GM12864 (cell line): ENCODE data around the gene PIWIL4.
"Not testable (repeated sequence)": the region's sequence is repeated elsewhere in the genome, so short reads cannot be mapped to it uniquely, and the experiment has no call there.

Experiments used
- DNase-seq: peaks from one replicate; pipeline ENCODE4 v3.0.0-alpha.2; 2011; ENCODE audit warnings: low read depth
- H3K4me3 ChIP-seq: 2 replicates; pipeline ENCODE4 v1.5.1; 2011; ENCODE audit warnings: mild to moderate bottlenecking, low read depth, low read length, control low read depth
- TF ChIP-seq, protein P1 (sequence below): IDR thresholded peaks from 2 replicates; pipeline ENCODE4 v1.5.1; 2011; ENCODE audit warnings: low read depth, mild to moderate bottlenecking, moderate library complexity, low read length, control low read depth, inconsistent platforms; ENCODE audit errors: missing control alignments

The PIWIL4 gene

GRCh38 chr11:94641167-94641761 lies 74.1 kb downstream of the PIWIL4 start:
- no peak for DNase-seq
- H3K4me3 ChIP-seq = no peak overlapping the region
- TF ChIP-seq, protein P1, sequence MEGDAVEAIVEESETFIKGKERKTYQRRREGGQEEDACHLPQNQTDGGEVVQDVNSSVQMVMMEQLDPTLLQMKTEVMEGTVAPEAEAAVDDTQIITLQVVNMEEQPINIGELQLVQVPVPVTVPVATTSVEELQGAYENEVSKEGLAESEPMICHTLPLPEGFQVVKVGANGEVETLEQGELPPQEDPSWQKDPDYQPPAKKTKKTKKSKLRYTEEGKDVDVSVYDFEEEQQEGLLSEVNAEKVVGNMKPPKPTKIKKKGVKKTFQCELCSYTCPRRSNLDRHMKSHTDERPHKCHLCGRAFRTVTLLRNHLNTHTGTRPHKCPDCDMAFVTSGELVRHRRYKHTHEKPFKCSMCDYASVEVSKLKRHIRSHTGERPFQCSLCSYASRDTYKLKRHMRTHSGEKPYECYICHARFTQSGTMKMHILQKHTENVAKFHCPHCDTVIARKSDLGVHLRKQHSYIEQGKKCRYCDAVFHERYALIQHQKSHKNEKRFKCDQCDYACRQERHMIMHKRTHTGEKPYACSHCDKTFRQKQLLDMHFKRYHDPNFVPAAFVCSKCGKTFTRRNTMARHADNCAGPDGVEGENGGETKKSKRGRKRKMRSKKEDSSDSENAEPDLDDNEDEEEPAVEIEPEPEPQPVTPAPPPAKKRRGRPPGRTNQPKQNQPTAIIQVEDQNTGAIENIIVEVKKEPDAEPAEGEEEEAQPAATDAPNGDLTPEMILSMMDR = no peak

- not testable (repeated sequence) for H3K4me3 ChIP-seq, DNase-seq
Observed at GRCh38 chr11:94643186-94643585, 76.0 kb downstream of the PIWIL4 start.

DNA sequence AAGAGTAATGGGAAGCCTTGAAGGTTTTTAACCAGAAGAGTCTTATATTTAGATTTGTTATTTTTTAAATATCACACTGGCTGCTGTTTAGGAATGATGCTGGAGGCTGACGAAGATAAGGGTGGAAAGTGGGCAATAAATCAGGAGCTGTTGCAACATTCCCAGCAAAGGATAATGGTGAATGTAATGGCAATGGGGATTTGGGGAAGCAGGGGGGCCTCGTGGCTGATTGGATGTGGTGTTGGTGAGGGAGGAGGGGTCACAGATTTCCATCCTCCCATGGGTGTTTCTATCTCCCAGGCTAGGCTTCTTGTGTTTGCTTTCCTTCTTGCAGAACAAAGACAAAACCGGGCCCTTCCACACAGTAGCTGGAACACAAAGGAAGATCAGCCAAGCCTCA lies 80.8 kb downstream of the PIWIL4 start:
- no peak for DNase-seq
- TF ChIP-seq, protein P1 = no peak
- no peak overlapping the region for H3K4me3 ChIP-seq

DNA sequence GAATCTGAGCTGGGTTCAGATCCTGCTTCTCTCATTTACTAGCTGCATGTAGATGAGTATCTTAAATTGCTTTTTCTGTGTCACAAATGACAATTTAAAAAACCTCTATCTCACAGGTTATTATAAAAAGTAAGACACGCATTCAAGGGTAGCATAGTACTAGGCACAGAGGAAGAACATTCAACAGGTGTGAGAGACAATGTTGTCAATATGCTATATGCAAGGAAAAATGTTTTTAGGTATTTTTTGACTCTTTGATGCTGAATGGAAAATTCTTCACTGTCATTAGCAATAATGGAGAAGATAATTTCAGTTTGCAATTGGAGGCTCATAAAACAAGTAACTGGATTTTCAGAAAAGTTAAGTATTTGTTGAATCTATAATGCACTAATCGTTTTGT lies 81.6 kb downstream of the PIWIL4 start:
- no peak overlapping the region for H3K4me3 ChIP-seq
- DNase-seq = no peak
- TF ChIP-seq, protein P1 = no peak

- no peak for DNase-seq
- no peak overlapping the region for H3K4me3 ChIP-seq
- TF ChIP-seq, protein P1 = no peak
Observed at GRCh38 chr11:94649254-94649653, 82.1 kb downstream of the PIWIL4 start.

- H3K4me3 ChIP-seq = no peak overlapping the region
- TF ChIP-seq, protein P1 = no peak
- no peak for DNase-seq
Observed at GRCh38 chr11:94649964-94650623, 82.9 kb downstream of the PIWIL4 start.

DNA sequence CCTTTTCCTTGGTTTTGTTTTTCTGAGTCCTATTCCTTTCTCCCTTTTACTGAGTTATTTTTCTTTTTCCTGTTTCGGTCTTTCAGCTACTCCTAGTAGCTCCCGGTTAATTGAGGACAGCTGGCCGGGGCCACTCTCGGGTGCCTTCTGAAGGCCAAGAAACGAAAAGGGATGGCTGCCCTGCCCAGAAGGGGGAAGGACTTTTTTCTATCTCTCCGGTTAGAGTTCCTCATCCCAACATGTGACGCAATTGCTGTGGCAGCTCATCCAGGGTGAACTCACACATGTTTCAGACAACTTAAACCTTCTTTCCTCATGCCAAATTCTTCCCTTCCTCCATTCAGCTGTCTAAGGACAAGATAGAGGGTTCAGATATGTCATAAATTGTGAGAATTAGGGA lies 83.6 kb downstream of the PIWIL4 start:
- no peak overlapping the region for H3K4me3 ChIP-seq
- no peak for DNase-seq

More for the DNA sequence above, 83.6 kb downstream of the PIWIL4 start:
- TF ChIP-seq, protein P1 = no peak
